ENCODE measurements around the gene LRRC75B. TPM values are rescaled to one million over a fixed set of nuclear protein-coding genes. Genes with fewer than 3 reads are reported as not detected.

The LRRC75B gene
- total RNA-seq, 1 experiment from 2014 or later: 4.1 TPM

- Histone ChIP-seq H3K27ac (ENCODE audit: low read length) (no peak overlapping the region), H3K4me3 (ENCODE audit: low read depth in 2 of 2, low read length in 2 of 2) (no peak overlapping the region), H3K27me3 (ENCODE audit: control insufficient read depth, insufficient read depth, low read length) (no peaks in the 10 kb centered on the region), H3K36me3 (ENCODE audit: control insufficient read depth, insufficient read depth, low read length) (no peaks in the 10 kb centered on the region), H3K9me3 (ENCODE audit: control insufficient read depth, insufficient read depth, low read depth, low read length) (no peaks in the 10 kb centered on the region), H3K4me1 (ENCODE audit: control insufficient read depth, insufficient read depth, low read length) (peaks cover 4% of the 10 kb centered on the region; the same call in 1 of the 2 replicates)
- intact Hi-C loops (cut with micrococcal nuclease; ENCODE audit: unreplicated experiment): no loop called here
- no peak for DNase-seq (ENCODE audit: low read depth, low spot score)
- ATAC-seq: no peak
- in situ Hi-C loops (cut with HindIII; ENCODE audit: low pct_unique_long_range_greater_than_20kb, low sequenced_read_pairs): no loop called here
- no TSS peak for BruUV-seq (replicated peaks)
- ChIA-PET POLR2A (no interaction called here), CTCF (no interaction called here)
- no peak for TF ChIP-seq POLR2AphosphoS5 (IDR thresholded peaks at IDR 0.05; ENCODE audit: low read depth, low read length)
These were observed 2.2 kb downstream of the LRRC75B start for GRCh38 chr22:24590596-24591173.

- BruUV-seq (replicated peaks): no TSS peak
These were observed 3.3 kb downstream of the LRRC75B start for GRCh38 chr22:24589518-24590030.

More at GRCh38 chr22:24589518-24590030, 3.3 kb downstream of the LRRC75B start:
- DNase-seq (ENCODE audit: low read depth, low spot score) (no peak), ATAC-seq (no peak)
- H3K4me3 ChIP-seq (ENCODE audit: low read depth in 2 of 2, low read length in 2 of 2): no peak overlapping the region
- H3K27me3 ChIP-seq (ENCODE audit: control insufficient read depth, insufficient read depth, low read length): no peaks in the 10 kb centered on the region
- POLR2A ChIA-PET: no interaction called here
- intact Hi-C loops (cut with micrococcal nuclease; ENCODE audit: unreplicated experiment) (no loop called here), in situ Hi-C loops (cut with HindIII; ENCODE audit: low pct_unique_long_range_greater_than_20kb, low sequenced_read_pairs) (no loop called here)
- H3K9me3 ChIP-seq (ENCODE audit: control insufficient read depth, insufficient read depth, low read depth, low read length): no peaks in the 10 kb centered on the region
- H3K27ac ChIP-seq (ENCODE audit: low read length): no peak overlapping the region
- CTCF ChIA-PET: no interaction called here
- TF ChIP-seq SIN3A (IDR thresholded peaks at IDR 0.05; ENCODE audit: borderline replicate concordance, insufficient read depth, low read depth, low read length): no peak
- no peak for TF ChIP-seq REST (IDR thresholded peaks at IDR 0.05; ENCODE audit: insufficient read depth in 1 of 2, low read depth in 2 of 2, low read length in 1 of 2)
- TF ChIP-seq POLR2AphosphoS5 (IDR thresholded peaks at IDR 0.05; ENCODE audit: low read depth, low read length): no peak
- TF ChIP-seq TCF7L2 (IDR thresholded peaks at IDR 0.05; ENCODE audit: low read depth, low read length): no peak
- no peak for TF ChIP-seq CTCF (IDR thresholded peaks at IDR 0.05)
- H3K4me1 ChIP-seq (ENCODE audit: control insufficient read depth, insufficient read depth, low read length): peaks cover 4% of the 10 kb centered on the region; the same call in 1 of the 2 replicates
- H3K36me3 ChIP-seq (ENCODE audit: control insufficient read depth, insufficient read depth, low read length): no peaks in the 10 kb centered on the region

Data from Panc1 (cell line).